ENCODE data around the gene SMAD6.

SMAD6 gene

GRCh38 chr15:66801266-66801665, 99.2 kb downstream of the SMAD6 start:
- no peaks in the 10 kb centered on the region for H3K9me3 ChIP-seq (ENCODE audit: insufficient read depth, low read depth, low read length)
- no peak overlapping the region for H2AK5ac ChIP-seq (ENCODE audit: low read length)
- H3K79me1 ChIP-seq (ENCODE audit: low read length) = peaks cover 38% of the 10 kb centered on the region
- H2AFZ ChIP-seq (ENCODE audit: insufficient read depth, low read length, poor library complexity) = no peak overlapping the region
- H3K23ac ChIP-seq (ENCODE audit: low read length) = no peak overlapping the region
- H2BK5ac ChIP-seq (ENCODE audit: low read depth, low read length, poor library complexity) = no peak overlapping the region
- no peak overlapping the region for H3K4me3 ChIP-seq (ENCODE audit: low read depth, low read length)
- WGBS (ENCODE audit: extremely low coverage, insufficient coverage, insufficient read length) = no CpG with 5 or more reads among the region's 3 CpGs
- peak overlapping the region; percentile 37 for H2BK120ac ChIP-seq (ENCODE audit: insufficient read depth, low read length, poor library complexity)
- H3K9ac ChIP-seq (ENCODE audit: low read length) = no peak overlapping the region
- H3K14ac ChIP-seq (ENCODE audit: low read length) = no peak overlapping the region
- H3K18ac ChIP-seq (ENCODE audit: low read length) = no peak overlapping the region
- no peaks in the 10 kb centered on the region for H3K36me3 ChIP-seq (ENCODE audit: control insufficient read depth in 1 of 2, insufficient read depth in 2 of 2, low read length in 2 of 2)
- peak overlapping the region; percentile 93 for H3K27ac ChIP-seq (ENCODE audit: low read depth, low read length)
- peaks cover 18 to 36% of the 10 kb centered on the region in 2 experiments for H3K4me1 ChIP-seq (ENCODE audit: control insufficient read depth in 1 of 2, insufficient read depth in 2 of 2, low read length in 2 of 2)
- H4K91ac ChIP-seq (ENCODE audit: low read depth, low read length) = peak overlapping the region; percentile 82
- H3K27me3 ChIP-seq (ENCODE audit: insufficient read depth, low read length) = no peaks in the 10 kb centered on the region
- H3K4me2 ChIP-seq (ENCODE audit: low read length) = no peak overlapping the region
- H4K8ac ChIP-seq (ENCODE audit: low read depth, low read length) = no peak overlapping the region
- no peak overlapping the region for H4K12ac ChIP-seq (ENCODE audit: low read depth, low read length)
- no peaks in the 10 kb centered on the region for H3K79me2 ChIP-seq (ENCODE audit: control insufficient read depth, insufficient read depth, low read length, poor library complexity)
- DNase-seq = no peak
- H3K4ac ChIP-seq (ENCODE audit: low read depth, low read length) = no peak overlapping the region
- H2BK12ac ChIP-seq (ENCODE audit: low read length) = peak overlapping the region; percentile 89

DNA sequence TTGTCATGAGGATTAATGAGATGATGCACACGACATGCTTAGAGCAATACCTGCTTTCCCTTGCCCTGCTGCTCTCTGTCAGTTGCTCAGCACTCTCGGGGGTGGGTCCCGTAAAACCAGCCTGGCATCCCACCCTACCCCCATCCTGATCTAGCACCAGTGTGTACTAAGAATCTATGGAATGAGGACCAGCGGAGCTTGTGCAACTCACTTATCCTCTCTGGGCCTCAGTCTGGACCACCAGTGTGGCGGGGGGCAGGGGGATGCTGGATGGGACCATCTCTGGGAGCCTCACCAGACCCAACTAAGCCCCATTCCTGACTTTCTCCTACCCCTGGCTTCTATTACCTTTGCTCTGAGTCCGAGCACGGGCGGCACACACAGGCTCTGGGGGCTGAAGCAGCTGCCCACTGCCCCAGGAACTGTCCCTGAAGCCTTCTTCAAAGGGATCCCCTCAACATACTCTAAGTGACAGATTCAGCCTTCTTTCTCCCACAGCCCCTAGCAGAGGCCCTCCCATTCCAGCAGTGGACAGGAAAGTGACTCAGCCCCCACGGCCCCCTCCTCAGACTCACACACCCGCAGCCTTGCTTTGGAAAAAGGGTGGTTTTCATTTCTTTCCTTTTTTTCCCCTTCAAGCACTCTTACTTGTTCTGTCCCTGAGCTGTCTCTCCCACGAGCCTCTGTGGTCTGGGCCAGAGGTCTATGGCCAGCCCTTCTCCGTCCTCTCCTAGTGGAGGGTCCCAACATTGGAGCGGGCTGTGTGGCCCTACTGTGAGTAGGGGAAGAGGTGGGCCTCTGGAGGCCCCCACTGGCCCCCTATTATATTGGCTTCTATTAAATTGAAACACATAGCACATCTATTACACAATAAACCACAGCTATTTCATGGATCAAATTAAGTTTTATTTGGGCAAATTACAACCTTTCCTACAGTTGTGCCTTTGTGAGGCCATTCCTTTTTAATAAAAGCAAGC, 100.3 kb downstream of the SMAD6 start:
- Histone ChIP-seq H4K12ac (ENCODE audit: low read depth, low read length) (peak overlapping the region; percentile 5), H2AFZ (ENCODE audit: insufficient read depth, low read length, poor library complexity) (peak overlapping the region; percentile 50), H3K79me2 (ENCODE audit: control insufficient read depth, insufficient read depth, low read length, poor library complexity) (no peaks in the 10 kb centered on the region), H3K4ac (ENCODE audit: low read depth, low read length) (peak overlapping the region; percentile 89), H4K8ac (ENCODE audit: low read depth, low read length) (peak overlapping the region; percentile 74), H3K4me2 (ENCODE audit: low read length) (peak overlapping the region; percentile 7), H3K79me1 (ENCODE audit: low read length) (peaks cover 36% of the 10 kb centered on the region), H3K9me3 (ENCODE audit: insufficient read depth, low read depth, low read length) (no peaks in the 10 kb centered on the region), H3K27me3 (ENCODE audit: insufficient read depth, low read length) (no peaks in the 10 kb centered on the region), H2BK5ac (ENCODE audit: low read depth, low read length, poor library complexity) (peak overlapping the region; percentile 96), H3K23ac (ENCODE audit: low read length) (no peak overlapping the region), H3K18ac (ENCODE audit: low read length) (peak overlapping the region; percentile 93), H2BK12ac (ENCODE audit: low read length) (peak overlapping the region; percentile 96), H3K14ac (ENCODE audit: low read length) (peak overlapping the region; percentile 89), H4K91ac (ENCODE audit: low read depth, low read length) (peak overlapping the region; percentile 99), H3K4me1 (ENCODE audit: control insufficient read depth in 1 of 2, insufficient read depth in 2 of 2, low read length in 2 of 2) (peaks cover 18 to 36% of the 10 kb centered on the region in 2 experiments), H3K27ac (ENCODE audit: low read depth, low read length) (peak overlapping the region; percentile 93), H2AK5ac (ENCODE audit: low read length) (peak overlapping the region; percentile 51), H3K36me3 (ENCODE audit: control insufficient read depth in 1 of 2, insufficient read depth in 2 of 2, low read length in 2 of 2) (no peaks in the 10 kb centered on the region), H3K4me3 (ENCODE audit: low read depth, low read length) (no peak overlapping the region), H2BK120ac (ENCODE audit: insufficient read depth, low read length, poor library complexity) (peak overlapping the region; percentile 96), H3K9ac (ENCODE audit: low read length) (no peak overlapping the region)
- no CpG with 5 or more reads among the region's 13 CpGs for WGBS (ENCODE audit: extremely low coverage, insufficient coverage, insufficient read length)
- DNase-seq = peak; percentile 30 to 47

GRCh38 chr15:66803182-66803729, 101.2 kb downstream of the SMAD6 start:
- no peak overlapping the region for H3K23ac ChIP-seq (ENCODE audit: low read length)

DNA sequence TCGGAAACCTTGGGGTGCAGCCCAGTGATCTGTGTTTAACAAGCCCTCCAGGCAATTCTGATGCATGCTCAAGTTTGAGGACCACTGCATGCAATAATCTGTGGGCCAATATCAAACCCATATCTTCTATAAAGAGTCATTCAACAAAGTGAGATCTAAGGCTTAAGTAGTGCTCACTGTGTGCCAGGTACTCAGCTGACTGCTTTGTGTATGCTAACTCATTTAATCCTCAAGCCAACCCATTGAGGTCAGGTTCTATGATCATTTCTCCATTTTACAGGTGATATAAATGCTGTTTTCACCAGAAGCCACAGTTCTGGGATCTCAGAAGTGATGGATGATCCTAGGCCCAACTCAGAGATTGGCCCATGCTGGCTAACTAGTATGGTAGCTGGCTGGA, 101.7 kb downstream of the SMAD6 start:
- no CpG with 5 or more reads among the region's 1 CpG for WGBS (ENCODE audit: extremely low coverage, insufficient coverage, insufficient read length)
- H2AK5ac ChIP-seq (ENCODE audit: low read length) = peak overlapping the region; percentile 45

More at GRCh38 chr15:66803182-66803729, 101.2 kb downstream of the SMAD6 start:
- H3K9ac ChIP-seq (ENCODE audit: low read length) = no peak overlapping the region
- H3K4me3 ChIP-seq (ENCODE audit: low read depth, low read length) = no peak overlapping the region
- peaks cover 18 to 36% of the 10 kb centered on the region in 2 experiments for H3K4me1 ChIP-seq (ENCODE audit: control insufficient read depth in 1 of 2, insufficient read depth in 2 of 2, low read length in 2 of 2)
- H2BK5ac ChIP-seq (ENCODE audit: low read depth, low read length, poor library complexity) = peak overlapping the region; percentile 88
- H4K8ac ChIP-seq (ENCODE audit: low read depth, low read length) = peak overlapping the region; percentile 68
- H3K4ac ChIP-seq (ENCODE audit: low read depth, low read length) = peak overlapping the region; percentile 16
- peak overlapping the region; percentile 22 for H3K4me2 ChIP-seq (ENCODE audit: low read length)
- H2BK120ac ChIP-seq (ENCODE audit: insufficient read depth, low read length, poor library complexity) = peak overlapping the region; percentile 96
- no peaks in the 10 kb centered on the region for H3K36me3 ChIP-seq (ENCODE audit: control insufficient read depth in 1 of 2, insufficient read depth in 2 of 2, low read length in 2 of 2)
- H2BK12ac ChIP-seq (ENCODE audit: low read length) = peak overlapping the region; percentile 75
- no peaks in the 10 kb centered on the region for H3K9me3 ChIP-seq (ENCODE audit: insufficient read depth, low read depth, low read length)
- H4K12ac ChIP-seq (ENCODE audit: low read depth, low read length) = peak overlapping the region; percentile 5
- peak overlapping the region; percentile 93 for H3K27ac ChIP-seq (ENCODE audit: low read depth, low read length)
- H3K27me3 ChIP-seq (ENCODE audit: insufficient read depth, low read length) = no peaks in the 10 kb centered on the region
- no peak overlapping the region for H2AFZ ChIP-seq (ENCODE audit: insufficient read depth, low read length, poor library complexity)
- H2AK5ac ChIP-seq (ENCODE audit: low read length) = peak overlapping the region; percentile 43
- peak overlapping the region; percentile 99 for H4K91ac ChIP-seq (ENCODE audit: low read depth, low read length)
- WGBS (ENCODE audit: extremely low coverage, insufficient coverage, insufficient read length) = no CpG with 5 or more reads among the region's 12 CpGs
- peaks cover 36% of the 10 kb centered on the region for H3K79me1 ChIP-seq (ENCODE audit: low read length)
- peak overlapping the region; percentile 79 for H3K18ac ChIP-seq (ENCODE audit: low read length)
- H3K14ac ChIP-seq (ENCODE audit: low read length) = peak overlapping the region; percentile 75
- no peaks in the 10 kb centered on the region for H3K79me2 ChIP-seq (ENCODE audit: control insufficient read depth, insufficient read depth, low read length, poor library complexity)
- peak; percentile 99 for DNase-seq

More for the DNA sequence above, 101.7 kb downstream of the SMAD6 start:
- no peaks in the 10 kb centered on the region for H3K27me3 ChIP-seq (ENCODE audit: insufficient read depth, low read length)
- no peak for DNase-seq
- peak overlapping the region; percentile 75 for H2BK12ac ChIP-seq (ENCODE audit: low read length)
- no peak overlapping the region for H3K4me3 ChIP-seq (ENCODE audit: low read depth, low read length)
- H3K79me2 ChIP-seq (ENCODE audit: control insufficient read depth, insufficient read depth, low read length, poor library complexity) = no peaks in the 10 kb centered on the region
- no peak overlapping the region for H3K9ac ChIP-seq (ENCODE audit: low read length)
- peak overlapping the region; percentile 86 for H3K27ac ChIP-seq (ENCODE audit: low read depth, low read length)
- H3K18ac ChIP-seq (ENCODE audit: low read length) = peak overlapping the region; percentile 79
- H3K4me2 ChIP-seq (ENCODE audit: low read length) = no peak overlapping the region
- peak overlapping the region; percentile 92 for H4K91ac ChIP-seq (ENCODE audit: low read depth, low read length)
- peaks cover 33% of the 10 kb centered on the region for H3K79me1 ChIP-seq (ENCODE audit: low read length)
- H4K8ac ChIP-seq (ENCODE audit: low read depth, low read length) = peak overlapping the region; percentile 68
- peak overlapping the region; percentile 75 for H3K14ac ChIP-seq (ENCODE audit: low read length)
- peak overlapping the region; percentile 16 for H3K4ac ChIP-seq (ENCODE audit: low read depth, low read length)
- H3K9me3 ChIP-seq (ENCODE audit: insufficient read depth, low read depth, low read length) = no peaks in the 10 kb centered on the region
- no peak overlapping the region for H3K23ac ChIP-seq (ENCODE audit: low read length)
- no peak overlapping the region for H2AFZ ChIP-seq (ENCODE audit: insufficient read depth, low read length, poor library complexity)
- peak overlapping the region; percentile 84 for H2BK120ac ChIP-seq (ENCODE audit: insufficient read depth, low read length, poor library complexity)
- H4K12ac ChIP-seq (ENCODE audit: low read depth, low read length) = no peak overlapping the region
- no peaks in the 10 kb centered on the region for H3K36me3 ChIP-seq (ENCODE audit: control insufficient read depth in 1 of 2, insufficient read depth in 2 of 2, low read length in 2 of 2)
- H3K4me1 ChIP-seq (ENCODE audit: control insufficient read depth in 1 of 2, insufficient read depth in 2 of 2, low read length in 2 of 2) = peaks cover 18 to 33% of the 10 kb centered on the region in 2 experiments
- peak overlapping the region; percentile 88 for H2BK5ac ChIP-seq (ENCODE audit: low read depth, low read length, poor library complexity)

Data from trophoblast cell (in vitro differentiated cells and primary cell).